GM23338 (cell line): ENCODE data around the gene TRAPPC4. TPM values are rescaled to one million over a fixed set of nuclear protein-coding genes. Genes with fewer than 3 reads are reported as not detected.

ENCODE experiments used
- ATAC-seq: fragments of 200-7000 bp; cut with Tn5 transposase; 3 replicates; pipeline ENCODE4 v1.9.1; 2020
- DNase-seq: peaks from one replicate; pipeline ENCODE4 v3.0.0-alpha.2; 2015; ENCODE audit warnings: low spot score
- H2AFZ ChIP-seq: fragments of 200-600 bp; sonication (generic); 2 replicates; pipeline ENCODE4 v1.8.0; 2016; ENCODE audit warnings: antibody characterized with exemption, mild to moderate bottlenecking, moderate library complexity
- H3F3A ChIP-seq: fragments of 200-600 bp; sonication (generic); replicated peaks from 2 replicates; pipeline ENCODE4 v1.8.0; 2017; ENCODE audit warnings: antibody characterized with exemption, mixed run types, low read depth
- H3K27ac ChIP-seq: fragments of 200-600 bp; sonication (generic); 2 replicates; pipeline ENCODE4 v1.6.1; 2016; ENCODE audit warnings: low read depth
- H3K27me3 ChIP-seq: fragments of 200-600 bp; sonication (generic); 2 replicates; pipeline ENCODE4 v1.8.0; 2016; ENCODE audit warnings: mild to moderate bottlenecking, mixed run types, moderate library complexity; ENCODE audit not compliant: insufficient read depth
- H3K36me3 ChIP-seq: fragments of 200-600 bp; sonication (generic); 2 replicates; pipeline ENCODE4 v1.8.0; 2016; ENCODE audit warnings: mild to moderate bottlenecking; ENCODE audit not compliant: insufficient read depth
- H3K4me1 ChIP-seq: fragments of 200-600 bp; sonication (generic); 2 replicates; pipeline ENCODE4 v1.8.0; 2016; ENCODE audit warnings: mild to moderate bottlenecking, moderate library complexity; ENCODE audit not compliant: insufficient read depth
- H3K4me2 ChIP-seq: fragments of 200-600 bp; sonication (generic); 2 replicates; pipeline ENCODE4 v1.7.1; 2017; ENCODE audit warnings: mixed run types
- H3K4me3 ChIP-seq: fragments of 200-600 bp; sonication (generic); 2 replicates; pipeline ENCODE4 v1.6.1; 2016; ENCODE audit warnings: mixed run types
- H3K79me2 ChIP-seq: fragments of 200-600 bp; sonication (generic); replicated peaks from 2 replicates; pipeline ENCODE4 v1.8.0; 2017; ENCODE audit warnings: mild to moderate bottlenecking; ENCODE audit not compliant: insufficient read depth
- H3K9me2 ChIP-seq: fragments of 200-600 bp; sonication (generic); 2 replicates; pipeline ENCODE4 v1.8.0; 2017; ENCODE audit not compliant: insufficient read depth
- H4K20me1 ChIP-seq: fragments of 200-600 bp; sonication (generic); replicated peaks from 2 replicates; pipeline ENCODE4 v1.8.0; 2017; ENCODE audit warnings: mild to moderate bottlenecking; ENCODE audit not compliant: insufficient read depth
- H3K27ac Mint-ChIP-seq: 2 replicates; pipeline ENCODE4 v1.8.0; 2020; ENCODE audit warnings: inconsistent platforms, mild to moderate bottlenecking, moderate library complexity, mixed read lengths
- H3K27me3 Mint-ChIP-seq: 3 replicates; pipeline ENCODE4 v1.8.0; 2022; ENCODE audit warnings: low read depth, mild to moderate bottlenecking, moderate library complexity, mixed read lengths, inconsistent platforms; ENCODE audit not compliant: insufficient read depth, poor library complexity
- H3K36me3 Mint-ChIP-seq: 3 replicates; pipeline ENCODE4 v1.8.0; 2021; ENCODE audit warnings: low read depth, mild to moderate bottlenecking, inconsistent platforms, moderate library complexity, mixed read lengths
- H3K4me1 Mint-ChIP-seq: 3 replicates; pipeline ENCODE4 v1.8.0; 2020; ENCODE audit warnings: mild to moderate bottlenecking, inconsistent platforms, mixed read lengths
- H3K4me3 Mint-ChIP-seq: 3 replicates; pipeline ENCODE4 v1.8.0; 2021; ENCODE audit warnings: moderate library complexity, mild to moderate bottlenecking, inconsistent platforms, mixed read lengths
- H3K9me3 Mint-ChIP-seq: 3 replicates; pipeline ENCODE4 v1.8.0; 2020; ENCODE audit warnings: moderate library complexity, mild to moderate bottlenecking, inconsistent platforms, mixed read lengths
- CREB1 ChIP-seq: fragments of 250-450 bp; sonication (Bioruptor Pico); IDR thresholded peaks from 2 replicates; pipeline ENCODE4 v1.5.0; 2020; ENCODE audit warnings: low read depth, mild to moderate bottlenecking, moderate library complexity
- EZH2 ChIP-seq: fragments of 200-600 bp; sonication (generic); IDR thresholded peaks from one replicate; pipeline ENCODE4 v1.8.0; 2017; ENCODE audit warnings: antibody characterized with exemption, mild to moderate bottlenecking, low read depth; ENCODE audit not compliant: unreplicated experiment
- JUNB ChIP-seq: IDR thresholded peaks from one replicate; pipeline ENCODE4 v1.6.1; 2016; ENCODE audit warnings: antibody characterized with exemption; ENCODE audit not compliant: unreplicated experiment
- REST ChIP-seq: IDR thresholded peaks from one replicate; pipeline ENCODE4 v1.6.1; 2018; ENCODE audit warnings: antibody characterized with exemption; ENCODE audit not compliant: unreplicated experiment
- STAT1 ChIP-seq: IDR thresholded peaks from one replicate; pipeline ENCODE4 v1.6.1; 2016; ENCODE audit warnings: antibody characterized with exemption; ENCODE audit not compliant: unreplicated experiment
- ZNF331 ChIP-seq: fragments of 250-450 bp; sonication (Bioruptor Pico); IDR thresholded peaks from 2 replicates; pipeline ENCODE4 v1.5.0; 2020; ENCODE audit warnings: low read depth, mild to moderate bottlenecking, moderate library complexity
- ZNF462 ChIP-seq: fragments of 250-450 bp; sonication (Bioruptor Pico); IDR thresholded peaks from 2 replicates; pipeline ENCODE4 v1.5.0; 2020; ENCODE audit warnings: mild to moderate bottlenecking, moderate library complexity
- polyA plus RNA-seq: library from polyadenylated mRNA; unstranded; fragments of >200 nt; fragmentation: Nextera tagmentation; extraction: Ambion mirVana; gene quantifications from 2 replicates; pipeline ENCODE4 v1.2.1, GENCODE V29; 2016
- total RNA-seq: library from RNA; depleted of rRNA; stranded (reverse); fragments of >200 nt; shearing (Covaris generic); gene quantifications from 2 replicates; pipeline ENCODE4 v1.2.3, GENCODE V29; 2014

Gene TRAPPC4
- total and polyA plus RNA-seq, 2 experiments from 2014 or later: 79.9 to 142 TPM

- Mint-ChIP-seq H3K4me3 (no peak overlapping the region; the same call in 2 of the 3 replicates), H3K27me3 (peaks cover 17% of the 10 kb centered on the region), H3K4me1 (peaks cover 25% of the 10 kb centered on the region), H3K27ac (no peak overlapping the region), H3K36me3 (peaks cover 71% of the 10 kb centered on the region), H3K9me3 (no peaks in the 10 kb centered on the region; the same call in 2 of the 3 replicates)
- Histone ChIP-seq H3K36me3 (peaks cover 34% of the 10 kb centered on the region), H3K27ac (no peak overlapping the region), H3K4me3 (no peak overlapping the region), H4K20me1 (peaks cover 15% of the 10 kb centered on the region), H3F3A (peaks cover 32% of the 10 kb centered on the region), H3K4me2 (no peak overlapping the region), H3K27me3 (no peaks in the 10 kb centered on the region), H3K9me2 (no peaks in the 10 kb centered on the region), H3K4me1 (peaks cover 12% of the 10 kb centered on the region; the same call in 1 of the 2 replicates), H3K79me2 (peaks cover 35% of the 10 kb centered on the region), H2AFZ (no peak overlapping the region)
- DNase-seq (no peak), ATAC-seq (no peak)
- TF ChIP-seq CREB1 (no peak), STAT1 (no peak), EZH2 (no peak), ZNF462 (CRISPR knock-in tag) (no peak), REST (no peak), JUNB (no peak), ZNF331 (CRISPR knock-in tag) (no peak)
These were observed 5.2 kb downstream of the TRAPPC4 start for GRCh38 chr11:119023741-119024140.
